SU-DHL-6 (cell line): ENCODE measurements around the gene DLG1.
A peak's percentile ranks its signal among the peaks of the same experiment; 100 is the strongest.

Experiments
- H2AFZ ChIP-seq: fragments of 200-600 bp; sonication (generic); 2 replicates; pipeline ENCODE4 v1.6.1; 2014; ENCODE audit warnings: low read depth, mild to moderate bottlenecking, moderate library complexity, mixed read lengths, antibody characterized with exemption, low read length; ENCODE audit not compliant: severe bottlenecking
- H3F3A ChIP-seq: fragments of 200-600 bp; shearing (Covaris generic); 2 replicates; pipeline ENCODE4 v1.6.0; 2016; ENCODE audit warnings: antibody characterized with exemption, mild to moderate bottlenecking; ENCODE audit not compliant: insufficient read depth
- H3K27ac ChIP-seq: fragments of 200-600 bp; sonication (generic); 2 replicates; pipeline ENCODE4 v1.5.1; 2016; ENCODE audit warnings: low read depth, mild to moderate bottlenecking, low read length, moderate library complexity, mixed read lengths
- H3K27me3 ChIP-seq: fragments of 200-600 bp; sonication (generic), shearing (Covaris generic); 2 replicates; pipeline ENCODE4 v1.6.0; 2014; ENCODE audit warnings: mild to moderate bottlenecking, low read length
- H3K36me3 ChIP-seq: fragments of 200-600 bp; sonication (generic); 2 replicates; pipeline ENCODE4 v1.6.1; 2014; ENCODE audit warnings: mild to moderate bottlenecking, low read length, mixed read lengths
- H3K4me2 ChIP-seq: fragments of 300-600, 200-600 bp; shearing (Covaris generic), sonication (generic); 2 replicates; pipeline ENCODE4 v1.6.0; 2014; ENCODE audit warnings: low read length, low read depth, mild to moderate bottlenecking; ENCODE audit not compliant: poor library complexity, severe bottlenecking
- H3K4me3 ChIP-seq: fragments of 200-600 bp; sonication (generic); 2 replicates; pipeline ENCODE4 v1.5.1; 2014; ENCODE audit warnings: antibody characterized with exemption, low read length, mild to moderate bottlenecking, mixed read lengths; ENCODE audit not compliant: insufficient read depth, poor library complexity, severe bottlenecking
- H3K79me2 ChIP-seq: fragments of 200-600 bp; sonication (generic); 2 replicates; pipeline ENCODE4 v1.6.1; 2014; ENCODE audit warnings: mild to moderate bottlenecking, low read length, moderate library complexity; ENCODE audit not compliant: insufficient read depth
- H3K9ac ChIP-seq: fragments of 200-600 bp; sonication (generic); 2 replicates; pipeline ENCODE4 v1.7.0; 2014; ENCODE audit warnings: mild to moderate bottlenecking, low read length
- H3K9me2 ChIP-seq: fragments of 200-600 bp; sonication (generic); replicated peaks from 2 replicates; pipeline ENCODE4 v1.6.1; 2014; ENCODE audit warnings: low read length; ENCODE audit not compliant: insufficient read depth
- H3K9me3 ChIP-seq: fragments of 200-600 bp; sonication (generic); 2 replicates; pipeline ENCODE4 v1.6.1; 2014; ENCODE audit warnings: low read length, mixed read lengths; ENCODE audit not compliant: insufficient read depth
- H4K20me1 ChIP-seq: fragments of 200-600 bp; sonication (generic); 2 replicates; pipeline ENCODE4 v1.6.1; 2014; ENCODE audit warnings: low read depth, mild to moderate bottlenecking, antibody characterized with exemption, low read length, moderate library complexity, mixed read lengths
- CTCF ChIP-seq: fragments of 200-600 bp; sonication (generic); IDR thresholded peaks from one replicate; pipeline ENCODE4 v1.5.1; 2017; ENCODE audit warnings: antibody characterized with exemption, mild to moderate bottlenecking, low read length, moderate library complexity; ENCODE audit not compliant: insufficient read depth, poor library complexity, severe bottlenecking
- EZH2phosphoT487 ChIP-seq: fragments of 200-600 bp; sonication (generic), shearing (Covaris generic); conservative IDR thresholded peaks from 2 replicates; pipeline ENCODE4 v1.6.1; 2018; ENCODE audit warnings: mild to moderate bottlenecking, antibody characterized with exemption, low read length, moderate library complexity, mixed read lengths

The DLG1 gene

DNA sequence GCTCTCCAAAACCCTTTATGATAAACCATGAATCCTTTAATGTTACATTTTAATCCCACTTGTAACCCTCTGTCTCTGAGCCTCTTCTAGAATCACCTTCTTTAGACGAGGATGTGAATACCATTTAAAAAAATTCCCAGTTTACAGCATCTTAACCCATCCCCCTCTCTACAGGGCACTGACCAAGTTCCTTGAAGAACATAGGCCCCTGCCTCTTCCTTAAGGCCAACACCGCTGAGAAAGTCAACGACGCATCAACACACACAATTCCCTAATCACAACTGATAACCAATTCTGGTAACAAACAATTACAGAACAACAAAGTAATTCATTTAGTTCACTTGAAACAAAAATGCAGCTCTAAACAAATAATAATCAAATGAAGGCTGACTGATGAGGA is 130.3 kb downstream of the DLG1 start:
- H3K9ac ChIP-seq, result no peak overlapping the region
- H4K20me1 ChIP-seq, result 0 out of 2 replicates have a peak, but pooled peaks cover 3% of the 10 kb centered on the region
- H3K9me2 ChIP-seq, result no peaks in the 10 kb centered on the region
- H3K4me2 ChIP-seq, result no peak overlapping the region
- H3F3A ChIP-seq, result peaks cover 25% of the 10 kb centered on the region
- H3K9me3 ChIP-seq, result no peaks in the 10 kb centered on the region
- no peaks in the 10 kb centered on the region for H3K27me3 ChIP-seq
- peaks cover 98% of the 10 kb centered on the region for H3K79me2 ChIP-seq
- peak overlapping the region; percentile 26; the same call in 1 of the 2 replicates for H3K27ac ChIP-seq
- TF ChIP-seq EZH2phosphoT487, result no peak
- TF ChIP-seq CTCF, result no peak
- no peak overlapping the region for H2AFZ ChIP-seq
- peaks cover 23% of the 10 kb centered on the region for H3K36me3 ChIP-seq
- H3K4me3 ChIP-seq, result no peak overlapping the region

- Histone ChIP-seq H3K9me2 (no peaks in the 10 kb centered on the region), H3K4me3 (no peak overlapping the region), H3K27ac (no peak overlapping the region; the same call in 1 of the 2 replicates), H3K27me3 (no peaks in the 10 kb centered on the region), H3K79me2 (peaks cover 98% of the 10 kb centered on the region), H3K9me3 (no peaks in the 10 kb centered on the region), H4K20me1 (0 out of 2 replicates have a peak, but pooled peaks cover 3% of the 10 kb centered on the region), H3K4me2 (no peak overlapping the region), H3K9ac (no peak overlapping the region), H3F3A (peaks cover 28% of the 10 kb centered on the region), H2AFZ (no peak overlapping the region), H3K36me3 (peaks cover 22% of the 10 kb centered on the region)
- no peak for TF ChIP-seq EZH2phosphoT487
- TF ChIP-seq CTCF, result no peak
Measured at GRCh38 chr3:197167549-197167948, 130.9 kb downstream of the DLG1 start.

DNA sequence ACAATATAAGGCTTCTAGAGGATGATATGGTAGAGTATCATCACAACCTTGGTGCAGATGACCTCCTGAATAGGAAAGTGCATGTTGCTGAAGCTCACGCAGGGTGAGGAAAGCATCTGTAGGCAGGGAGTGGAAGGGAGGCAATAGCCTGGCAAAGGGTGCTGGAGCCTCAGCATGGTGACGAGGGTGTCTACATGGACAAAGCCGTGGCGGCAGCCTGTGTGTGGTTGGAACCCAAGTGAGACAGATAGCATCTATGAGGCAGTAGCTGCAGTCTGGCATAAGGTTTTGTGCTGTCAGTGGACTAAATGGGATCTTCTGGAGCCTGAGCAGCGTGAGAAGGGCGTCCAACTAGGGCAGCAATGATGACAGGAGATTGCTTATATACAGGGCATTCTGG is 132.5 kb downstream of the DLG1 start:
- H3K36me3 ChIP-seq, result peaks cover 22% of the 10 kb centered on the region
- no peaks in the 10 kb centered on the region for H3K27me3 ChIP-seq
- 0 out of 2 replicates have a peak, but pooled peaks cover 3% of the 10 kb centered on the region for H4K20me1 ChIP-seq
- H3K9me2 ChIP-seq, result no peaks in the 10 kb centered on the region
- H3K27ac ChIP-seq, result no peak overlapping the region
- H2AFZ ChIP-seq, result no peak overlapping the region
- H3K4me2 ChIP-seq, result no peak overlapping the region
- no peak overlapping the region for H3K4me3 ChIP-seq
- H3K79me2 ChIP-seq, result peaks cover 98% of the 10 kb centered on the region
- no peaks in the 10 kb centered on the region for H3K9me3 ChIP-seq
- H3F3A ChIP-seq, result peaks cover 21% of the 10 kb centered on the region
- H3K9ac ChIP-seq, result no peak overlapping the region
- TF ChIP-seq EZH2phosphoT487, result no peak
- no peak for TF ChIP-seq CTCF
